ENCODE measurements around the gene KCNAB3.

GRCh38 chr17:7909089-7909488 lies 20.6 kb downstream of the KCNAB3 start:
- TF ChIP-seq POLR2A (IDR thresholded peaks at IDR 0.05; ENCODE audit: low read depth, low read length) (no peak), POLR2AphosphoS5 (IDR thresholded peaks at IDR 0.05; ENCODE audit: low read depth, low read length) (no peak), TAF1 (IDR thresholded peaks at IDR 0.05; ENCODE audit: borderline replicate concordance, low read depth, low read length) (no peak)

Data from GM12892 (cell line).